CD1c-positive myeloid dendritic cell (primary cell): ENCODE data around the gene TMEM214.

Experiments used
- DNase-seq: peaks from one replicate; pipeline ENCODE4 v3.0.0-alpha.2; 2016; ENCODE audit errors: extremely low spot score

Gene TMEM214

DNA sequence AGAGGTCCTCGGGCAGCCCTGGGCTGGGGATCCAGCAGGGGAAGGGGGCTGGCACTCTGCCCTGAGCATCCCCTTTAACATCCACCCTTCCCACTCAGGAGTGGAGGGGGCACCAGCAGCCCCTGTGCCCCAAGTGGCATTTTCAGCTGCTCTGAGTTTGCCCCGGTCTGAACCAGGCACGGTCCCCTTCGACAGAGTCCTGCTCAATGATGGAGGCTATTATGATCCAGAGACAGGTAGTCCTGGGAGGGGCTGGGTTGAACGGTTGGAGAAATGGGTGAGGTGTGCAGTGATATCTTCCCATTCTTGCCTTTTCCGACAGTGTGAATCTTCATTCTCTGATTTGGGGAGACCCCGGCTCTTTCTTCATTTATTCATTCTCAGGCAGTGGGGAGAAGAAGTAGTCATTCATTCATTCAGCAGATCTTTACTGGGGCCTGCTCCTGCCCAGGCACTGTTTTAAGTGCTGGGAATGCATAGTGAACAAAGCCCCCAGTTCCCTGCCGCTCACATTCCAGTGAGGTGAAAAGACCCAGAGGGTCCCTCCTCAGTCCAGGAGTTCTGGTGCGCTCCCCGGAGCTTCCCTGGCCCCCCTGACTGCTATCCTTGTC is 52.4 kb downstream of the TMEM214 start:
- DNase-seq, result no peak

DNA sequence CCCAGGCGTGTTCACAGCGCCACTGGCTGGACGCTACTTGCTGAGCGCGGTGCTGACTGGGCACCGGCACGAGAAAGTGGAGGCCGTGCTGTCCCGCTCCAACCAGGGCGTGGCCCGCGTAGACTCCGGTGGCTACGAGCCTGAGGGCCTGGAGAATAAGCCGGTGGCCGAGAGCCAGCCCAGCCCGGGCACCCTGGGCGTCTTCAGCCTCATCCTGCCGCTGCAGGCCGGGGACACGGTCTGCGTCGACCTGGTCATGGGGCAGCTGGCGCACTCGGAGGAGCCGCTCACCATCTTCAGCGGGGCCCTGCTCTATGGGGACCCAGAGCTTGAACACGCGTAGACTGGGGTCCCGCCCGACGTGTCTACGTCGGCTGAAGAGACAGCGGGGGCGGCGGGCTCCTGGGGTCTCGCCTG is 52.9 kb downstream of the TMEM214 start:
- DNase-seq, result peak; percentile 54

- DNase-seq, result peak; percentile 99
These were observed 53.4 kb downstream of the TMEM214 start for GRCh38 chr2:27086090-27086723.

GRCh38 chr2:27086724-27087593 is 54.2 kb downstream of the TMEM214 start, which contains the start of gene KHK:
TSS of gene KHK (plus strand) at chr2:27086772. CDS start at chr2:27087260, 488 bp downstream.
- DNase-seq, result no peak

- DNase-seq, result no peak
These were observed 55.2 kb downstream of the TMEM214 start for GRCh38 chr2:27087823-27088410.

- no peak for DNase-seq
These were observed 55.9 kb downstream of the TMEM214 start for GRCh38 chr2:27088634-27089033.

DNA sequence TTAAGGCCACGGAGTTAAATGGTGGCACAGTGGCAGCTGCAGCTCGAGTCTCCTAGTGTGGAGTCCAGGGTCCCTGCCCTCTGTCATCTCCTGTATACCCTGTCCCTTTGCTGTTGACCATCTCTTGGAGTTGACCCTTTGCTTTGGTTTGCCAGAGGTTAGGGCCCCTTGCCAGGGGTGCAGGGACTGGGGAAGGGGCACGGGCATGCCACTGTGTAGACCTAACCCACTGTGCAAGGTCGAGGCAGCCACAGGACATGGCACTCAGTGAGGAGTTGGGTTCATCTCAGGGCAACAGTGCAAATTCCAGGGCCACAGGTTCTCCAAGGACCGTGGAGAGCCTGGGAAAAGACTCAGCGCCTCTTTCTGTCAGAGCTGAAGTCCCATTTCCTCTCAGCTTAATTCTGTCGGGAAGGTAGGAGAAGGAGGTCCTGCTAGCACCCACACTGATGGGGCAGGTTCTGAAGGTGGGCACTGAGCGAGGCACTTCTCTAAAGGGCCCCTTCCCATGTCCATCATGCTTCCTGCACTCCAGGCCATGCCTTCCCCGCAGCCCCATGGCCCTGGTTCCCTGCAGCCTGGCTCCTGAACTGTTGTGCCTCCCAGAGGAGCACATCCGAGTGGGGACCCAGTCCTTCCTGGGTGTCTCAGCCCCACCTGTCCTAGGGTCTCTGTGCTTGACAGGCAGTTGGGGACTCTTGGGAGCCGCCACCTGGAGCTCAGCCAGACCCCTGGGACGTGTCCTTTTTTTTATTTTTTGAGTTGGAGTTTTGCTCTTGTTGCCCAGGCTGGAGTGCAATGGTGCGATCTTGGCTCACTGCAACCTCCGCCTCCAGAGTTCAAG is 56.6 kb downstream of the TMEM214 start:
- no peak for DNase-seq
